Neuronal stem cell (in vitro differentiated cells): ENCODE data around the gene FMO4. TPM values are rescaled to one million over a fixed set of nuclear protein-coding genes. Genes with fewer than 3 reads are reported as not detected.
"Not testable (repeated sequence)": the region's sequence is repeated elsewhere in the genome, so short reads cannot be mapped to it uniquely, and the experiment has no call there.

Source experiments
- DNase-seq: peaks from one replicate; pipeline ENCODE4 v3.0.0-alpha.2; 2013; ENCODE audit warnings: low spot score
- H2AFZ ChIP-seq: one replicate; pipeline ENCODE4 v1.6.1; 2013; ENCODE audit warnings: mild to moderate bottlenecking, low read length, inconsistent platforms
- H2AK5ac ChIP-seq: 2 replicates; pipeline ENCODE4 v1.6.1; 2013; ENCODE audit warnings: low read depth, mild to moderate bottlenecking, inconsistent platforms, low read length, moderate library complexity, mixed read lengths
- H2BK120ac ChIP-seq: 2 replicates; pipeline ENCODE4 v1.6.1; 2013; ENCODE audit warnings: low read depth, mild to moderate bottlenecking, inconsistent platforms, low read length, moderate library complexity, mixed read lengths
- H2BK12ac ChIP-seq: one replicate; pipeline ENCODE4 v1.6.1; 2013; ENCODE audit warnings: low read length, inconsistent platforms
- H2BK15ac ChIP-seq: 2 replicates; pipeline ENCODE4 v1.6.1; 2013; ENCODE audit warnings: mild to moderate bottlenecking, low read length, inconsistent platforms, mixed read lengths
- H2BK5ac ChIP-seq: one replicate; pipeline ENCODE4 v1.6.1; 2013; ENCODE audit warnings: inconsistent platforms, mild to moderate bottlenecking, low read length, moderate library complexity
- H3K14ac ChIP-seq: one replicate; pipeline ENCODE4 v1.6.1; 2013; ENCODE audit warnings: low read length, inconsistent platforms
- H3K18ac ChIP-seq: 2 replicates; pipeline ENCODE4 v1.6.1; 2013; ENCODE audit warnings: low read length, inconsistent platforms
- H3K23ac ChIP-seq: 2 replicates; pipeline ENCODE4 v1.6.1; 2013; ENCODE audit warnings: low read depth, mild to moderate bottlenecking, mixed read lengths, low read length, inconsistent platforms; ENCODE audit not compliant: poor library complexity
- H3K27ac ChIP-seq: replicated peaks from 3 replicates; pipeline ENCODE4 v1.5.1; 2013; ENCODE audit warnings: low read length, inconsistent platforms
- H3K27me3 ChIP-seq, 3 experiments: 2 replicates each; pipeline ENCODE4 v1.6.1; 2013; ENCODE audit warnings: low read length in 3 of 3, mild to moderate bottlenecking in 2 of 3, inconsistent platforms in 1 of 3, low read depth in 1 of 3, mixed read lengths in 1 of 3, moderate library complexity in 1 of 3; ENCODE audit not compliant: control insufficient read depth in 3 of 3, insufficient read depth in 3 of 3
- H3K36me3 ChIP-seq, 2 donors: replicated peaks in 1 of 2; 2 replicates each; pipeline ENCODE4 v1.6.1; 2013; ENCODE audit warnings: low read length in 2 of 2; ENCODE audit not compliant: control insufficient read depth in 2 of 2, insufficient read depth in 2 of 2
- H3K4ac ChIP-seq: 2 replicates; pipeline ENCODE4 v1.6.1; 2013; ENCODE audit warnings: inconsistent platforms, mild to moderate bottlenecking, low read length, moderate library complexity
- H3K4me1 ChIP-seq, 2 donors: 1 replicate in 1 of 2; 2 replicates in 1 of 2; pipeline ENCODE4 v1.6.1; 2013; ENCODE audit warnings: low read length in 2 of 2, low read depth in 1 of 2; ENCODE audit not compliant: control insufficient read depth in 2 of 2, insufficient read depth in 1 of 2
- H3K4me2 ChIP-seq: one replicate; pipeline ENCODE4 v1.6.1; 2013; ENCODE audit warnings: mild to moderate bottlenecking, low read length, inconsistent platforms; ENCODE audit not compliant: insufficient read depth, poor library complexity, severe bottlenecking
- H3K4me3 ChIP-seq, 2 donors: 2 replicates each; pipeline ENCODE4 v1.5.1; 2013; ENCODE audit warnings: low read length in 2 of 2, mild to moderate bottlenecking in 2 of 2, inconsistent platforms in 1 of 2, moderate library complexity in 1 of 2
- H3K79me1 ChIP-seq: one replicate; pipeline ENCODE4 v1.6.1; 2013; ENCODE audit warnings: low read depth, mild to moderate bottlenecking, inconsistent platforms, low read length, moderate library complexity
- H3K9ac ChIP-seq: one replicate; pipeline ENCODE4 v1.6.1; 2013; ENCODE audit warnings: mild to moderate bottlenecking, low read depth, low read length, inconsistent platforms; ENCODE audit not compliant: poor library complexity
- H3K9me3 ChIP-seq, 2 donors: replicated peaks in 1 of 2; 2 replicates each; pipeline versions ENCODE3 to v1.6.1; 2013; ENCODE audit warnings: low read length in 2 of 2, mild to moderate bottlenecking in 2 of 2, inconsistent platforms in 1 of 2, low read depth in 1 of 2, mixed read lengths in 1 of 2, moderate library complexity in 1 of 2; ENCODE audit not compliant: control insufficient read depth in 2 of 2, insufficient read depth in 1 of 2
- H4K8ac ChIP-seq: one replicate; pipeline ENCODE4 v1.6.1; 2013; ENCODE audit warnings: low read depth, mild to moderate bottlenecking, inconsistent platforms, low read length, moderate library complexity
- H4K91ac ChIP-seq: one replicate; pipeline ENCODE4 v1.6.1; 2013; ENCODE audit warnings: low read length, low read depth, mild to moderate bottlenecking, inconsistent platforms; ENCODE audit not compliant: poor library complexity
- WGBS, 2 donors: extraction: QIAGEN DNeasy Blood & Tissue Kit; methylation state at CpG; one replicate each; pipeline ENCODE4 v1.1.7; 2013; ENCODE audit warnings: missing lambda C conversion rate in 2 of 2, mixed read lengths in 1 of 2; ENCODE audit not compliant: insufficient read length in 2 of 2, insufficient replicate concordance in 1 of 2; ENCODE audit errors: extremely low coverage in 2 of 2; 5-methylcytosine and 5-hydroxymethylcytosine counted together
- small RNA-seq: library from polyadenylated mRNA; stranded (forward); fragments of <200 nt; extraction: miRNeasy Mini kit (QIAGEN cat#:217004); gene quantifications from one replicate; pipeline ENCODE3, GENCODE V24; 2013; ENCODE audit not compliant: insufficient read depth

The FMO4 gene

DNA sequence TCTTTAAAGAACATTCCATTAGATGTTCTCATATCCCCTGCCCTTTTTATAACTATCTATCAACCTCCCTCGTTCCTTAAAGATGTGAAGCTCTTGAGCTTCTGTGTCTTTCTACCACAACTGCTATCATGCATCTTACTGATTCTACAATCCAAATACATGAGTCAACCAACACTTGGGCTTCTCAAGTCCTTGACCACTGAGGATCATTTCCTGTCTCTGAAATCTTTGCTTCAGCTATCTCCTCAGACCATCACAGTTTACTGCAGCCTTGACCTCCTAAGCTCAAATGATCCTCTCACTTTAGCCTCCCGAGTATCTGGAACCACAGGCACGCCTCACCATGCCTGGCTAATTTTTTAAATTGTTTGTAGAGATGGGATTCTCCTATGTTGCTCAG lies 75.2 kb downstream of the FMO4 start:
- no peak overlapping the region for H3K4me2 ChIP-seq
- no peak overlapping the region for H2BK12ac ChIP-seq
- no peak overlapping the region for H3K18ac ChIP-seq
- no peaks in the 10 kb centered on the region for H3K36me3 ChIP-seq
- H3K9me3 ChIP-seq: no peaks in the 10 kb centered on the region
- H4K8ac ChIP-seq: no peak overlapping the region
- H3K4ac ChIP-seq: no peak overlapping the region
- no peaks in the 10 kb centered on the region for H3K79me1 ChIP-seq
- no peak overlapping the region for H3K4me3 ChIP-seq
- no peak overlapping the region for H2BK5ac ChIP-seq
- no peak overlapping the region for H2AFZ ChIP-seq
- no peak overlapping the region for H3K14ac ChIP-seq
- H3K23ac ChIP-seq: no peak overlapping the region
- no peak overlapping the region for H4K91ac ChIP-seq
- DNase-seq: no peak
- no peak overlapping the region for H3K27ac ChIP-seq
- no peak overlapping the region for H2BK120ac ChIP-seq
- H3K27me3 ChIP-seq: no peaks in the 10 kb centered on the region
- no peak overlapping the region for H3K9ac ChIP-seq
- H2AK5ac ChIP-seq: no peak overlapping the region
- WGBS, 2 donors: 100% methylated on average over 1 of the region's 3 CpGs; no CpG with 5 or more reads in 1 of the 2 donors
- peaks cover 0 to 1% of the 10 kb centered on the region in 2 donors for H3K4me1 ChIP-seq
- H2BK15ac ChIP-seq: no peak overlapping the region

GRCh38 chr1:171390740-171391139 lies 76.8 kb downstream of the FMO4 start:
- not testable (repeated sequence) for H3K4me3 ChIP-seq, H3K36me3 ChIP-seq, H3K27me3 ChIP-seq, H3K79me1 ChIP-seq, H2BK12ac ChIP-seq, H3K9me3 ChIP-seq, H3K18ac ChIP-seq, H2BK5ac ChIP-seq, DNase-seq, H3K4me1 ChIP-seq, H2BK120ac ChIP-seq, H3K4ac ChIP-seq, H4K8ac ChIP-seq, H3K4me2 ChIP-seq, H3K9ac ChIP-seq, H3K14ac ChIP-seq, H3K27ac ChIP-seq, H2BK15ac ChIP-seq, H2AK5ac ChIP-seq, H2AFZ ChIP-seq, H4K91ac ChIP-seq, H3K23ac ChIP-seq
- no CpG with 5 or more reads among the region's 1 CpG for WGBS, 2 donors

Small RNAs within 50 kb of the gene (small RNA-seq; reads per million reads assigned to genes)
- gene SRP14P4: not detected
